ENCODE measurements around the gene ZSWIM5.
A peak's percentile ranks its signal among the peaks of the same experiment; 100 is the strongest.
"Not testable (repeated sequence)": the region's sequence is repeated elsewhere in the genome, so short reads cannot be mapped to it uniquely, and the experiment has no call there.

Gene ZSWIM5

GRCh38 chr1:45205011-45205909 lies 1.1 kb downstream of the ZSWIM5 start:
- DNase-seq (ENCODE audit: low read depth): peak; percentile 3

- no peak for DNase-seq (ENCODE audit: low read depth)
Observed at GRCh38 chr1:45200906-45201500, 5.4 kb downstream of the ZSWIM5 start.

- no peak for DNase-seq (ENCODE audit: low read depth)
Observed at GRCh38 chr1:45200435-45200834, 6.0 kb downstream of the ZSWIM5 start.

- DNase-seq (ENCODE audit: low read depth): no peak
Observed at GRCh38 chr1:45198185-45198584, 8.2 kb downstream of the ZSWIM5 start.

DNA sequence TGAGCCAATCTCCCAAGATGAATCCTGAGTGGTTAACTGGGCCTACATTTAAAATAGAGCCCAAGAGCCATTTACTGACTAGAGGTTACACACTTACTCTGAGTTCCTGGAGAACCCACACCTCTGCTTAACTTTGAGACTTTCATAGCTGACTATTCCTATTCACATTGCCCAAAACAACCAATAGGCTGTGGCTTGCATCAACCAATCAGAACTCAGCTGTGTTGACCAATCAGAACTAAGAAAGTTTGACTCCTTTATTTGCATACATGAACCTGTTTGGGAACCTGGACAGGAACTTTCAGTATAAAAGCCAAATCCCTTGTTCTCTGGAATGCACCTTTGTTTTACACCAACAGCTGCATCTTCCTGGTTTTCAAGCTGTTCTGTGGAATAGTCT lies 9.5 kb downstream of the ZSWIM5 start:
- no peak for DNase-seq (ENCODE audit: low read depth)

DNA sequence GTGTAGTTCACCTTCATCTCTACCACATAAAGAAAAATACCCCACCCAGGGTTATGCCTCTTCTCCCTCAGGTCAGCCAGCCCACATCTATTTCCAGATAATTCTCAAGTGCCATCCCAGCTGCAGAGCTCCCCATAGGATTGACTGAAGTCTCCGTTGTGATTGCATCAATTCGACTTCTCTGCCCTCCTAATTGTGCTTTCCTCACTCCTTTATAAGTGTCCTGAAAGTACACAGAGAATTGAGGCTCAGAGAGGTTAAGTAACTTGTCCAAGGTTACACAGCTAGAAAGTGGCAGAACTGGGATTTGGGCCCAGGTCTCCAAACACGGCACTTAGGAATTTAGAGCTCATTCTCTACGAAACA lies 15.0 kb downstream of the ZSWIM5 start:
- DNase-seq (ENCODE audit: low read depth): no peak

DNA sequence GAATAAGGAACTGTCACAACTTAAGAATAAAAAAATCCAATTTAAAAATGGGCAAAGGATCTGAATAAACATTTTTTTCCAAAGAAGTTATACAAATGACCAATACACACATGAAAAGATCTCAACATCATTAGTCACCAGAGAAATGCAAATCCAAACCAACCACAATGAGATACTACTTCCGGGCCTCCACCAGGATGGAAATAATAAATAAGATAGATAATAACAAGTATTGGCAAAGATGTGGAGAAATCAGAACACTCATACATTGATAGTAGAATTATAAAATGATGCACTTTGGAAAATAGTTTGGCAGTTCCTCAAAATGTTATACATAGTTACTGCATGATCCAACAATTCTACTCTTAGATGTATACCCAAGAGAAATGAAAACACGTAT lies 18.7 kb downstream of the ZSWIM5 start:
- DNase-seq (ENCODE audit: low read depth): no peak

DNA sequence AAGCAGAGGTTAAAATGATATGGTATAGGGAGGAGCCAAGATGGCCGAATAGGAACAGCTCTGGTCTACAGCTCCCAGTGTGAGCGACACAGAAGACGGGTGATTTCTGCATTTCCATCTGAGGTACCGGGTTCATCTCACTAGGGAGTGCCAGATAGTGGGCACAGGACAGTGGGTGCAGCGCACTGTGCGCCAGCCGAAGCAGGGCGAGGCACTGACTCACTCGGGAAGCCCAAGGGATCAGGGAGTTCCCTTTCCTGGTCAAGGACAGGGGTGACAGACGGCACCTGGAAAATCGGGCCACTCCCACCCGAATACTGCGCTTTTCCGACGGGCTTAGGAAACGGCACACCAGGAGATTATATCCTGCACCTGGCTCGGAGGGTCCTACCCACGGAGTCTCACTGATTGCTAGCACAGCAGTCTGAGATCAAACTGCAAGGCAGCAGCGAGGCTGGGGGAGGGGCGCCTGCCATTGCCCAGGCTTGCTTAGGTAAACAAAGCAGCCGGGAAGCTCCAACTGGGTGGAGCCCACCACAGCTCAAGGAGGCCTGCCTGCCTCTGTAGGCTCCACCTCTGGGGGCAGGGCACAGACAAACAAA lies 26.4 kb downstream of the ZSWIM5 start:
- not testable (repeated sequence) for DNase-seq (ENCODE audit: low read depth)

DNA sequence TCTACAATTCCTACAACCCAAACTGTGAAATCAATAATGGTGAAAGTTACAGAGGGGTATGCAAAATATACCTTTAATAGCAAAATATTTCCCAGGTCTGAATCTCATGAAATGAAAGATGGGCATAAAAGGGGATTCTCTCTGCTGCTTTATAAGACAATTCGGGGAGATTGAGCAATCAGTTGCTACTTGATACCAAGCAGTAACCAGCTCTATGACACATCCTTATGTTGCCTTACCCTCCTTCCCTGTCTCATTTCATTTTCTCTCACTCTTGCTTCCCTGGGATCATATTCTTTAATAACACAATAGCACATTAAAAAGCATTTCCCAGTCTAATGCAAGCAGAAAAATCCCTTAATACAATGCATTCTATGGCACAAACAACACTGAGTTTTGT lies 29.0 kb downstream of the ZSWIM5 start:
- no peak for DNase-seq (ENCODE audit: low read depth)

DNA sequence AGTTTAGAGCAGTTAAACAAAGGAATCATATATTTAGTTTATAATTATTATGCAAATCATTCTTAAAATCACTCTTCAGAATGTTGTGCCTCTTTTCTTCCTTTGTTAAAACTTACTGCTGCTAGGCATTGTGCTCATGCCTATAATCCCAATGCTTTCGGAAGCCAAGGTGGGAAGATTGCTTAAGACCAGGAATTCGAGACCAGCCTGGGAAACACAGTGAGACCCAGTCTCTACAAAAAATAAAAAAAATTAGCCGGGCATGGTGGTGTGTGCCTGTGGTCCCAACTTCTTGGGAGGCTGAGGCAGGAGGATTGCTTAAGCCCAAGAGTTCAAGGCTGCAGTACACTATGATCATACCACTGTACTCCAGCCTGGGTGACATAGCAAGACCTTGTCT lies 33.6 kb downstream of the ZSWIM5 start:
- DNase-seq (ENCODE audit: low read depth): no peak

- DNase-seq (ENCODE audit: low read depth): no peak
Observed at GRCh38 chr1:45172005-45172404, 34.4 kb downstream of the ZSWIM5 start.

DNA sequence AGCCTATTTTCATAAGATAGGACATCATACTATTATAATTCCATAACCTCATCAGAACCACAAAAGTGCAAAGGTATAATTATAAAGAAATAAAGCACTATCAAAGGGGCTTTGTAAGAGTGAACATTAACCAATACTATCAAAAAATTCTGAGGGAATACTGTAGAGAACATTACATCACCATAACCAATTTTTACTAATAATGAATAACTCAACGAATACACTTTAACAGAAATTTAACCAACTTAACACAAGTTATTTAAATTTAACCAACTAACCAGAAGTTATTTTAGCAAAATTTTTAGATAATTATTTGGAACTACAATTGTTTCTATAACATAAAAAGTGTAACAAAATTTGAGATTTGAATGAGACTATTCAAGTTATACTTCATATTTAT lies 34.8 kb downstream of the ZSWIM5 start:
- DNase-seq (ENCODE audit: low read depth): no peak

DNA sequence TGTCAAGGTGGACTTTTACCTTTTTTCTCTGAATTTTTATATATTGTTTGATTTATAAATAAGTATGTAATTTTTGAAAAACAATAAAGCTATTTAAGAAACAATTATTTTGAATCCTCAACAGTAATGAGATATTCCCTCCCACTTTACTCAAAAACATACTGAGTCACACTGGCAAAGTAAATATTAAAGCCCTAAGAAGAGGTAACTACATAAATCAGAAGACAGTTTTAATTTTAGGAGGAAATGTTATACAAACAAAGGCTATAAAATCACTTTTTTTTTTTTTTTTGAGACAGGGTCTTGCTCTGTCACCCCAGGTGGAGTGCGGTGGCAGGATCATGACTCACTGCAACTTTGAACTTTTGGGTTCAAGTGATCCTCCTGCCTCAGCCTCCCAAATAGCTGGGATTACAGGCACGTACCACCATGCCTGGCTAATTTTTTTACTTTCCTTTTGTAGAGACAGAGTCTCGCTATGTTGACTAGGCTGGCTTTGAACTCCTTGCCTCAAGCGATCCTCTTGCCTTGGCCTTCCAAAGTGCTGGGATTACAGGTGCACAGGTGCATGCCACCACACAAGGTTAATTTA lies 36.2 kb downstream of the ZSWIM5 start:
- no peak for DNase-seq (ENCODE audit: low read depth)

GRCh38 chr1:45167947-45168346 lies 38.5 kb downstream of the ZSWIM5 start:
- DNase-seq (ENCODE audit: low read depth): not testable (repeated sequence)

DNA sequence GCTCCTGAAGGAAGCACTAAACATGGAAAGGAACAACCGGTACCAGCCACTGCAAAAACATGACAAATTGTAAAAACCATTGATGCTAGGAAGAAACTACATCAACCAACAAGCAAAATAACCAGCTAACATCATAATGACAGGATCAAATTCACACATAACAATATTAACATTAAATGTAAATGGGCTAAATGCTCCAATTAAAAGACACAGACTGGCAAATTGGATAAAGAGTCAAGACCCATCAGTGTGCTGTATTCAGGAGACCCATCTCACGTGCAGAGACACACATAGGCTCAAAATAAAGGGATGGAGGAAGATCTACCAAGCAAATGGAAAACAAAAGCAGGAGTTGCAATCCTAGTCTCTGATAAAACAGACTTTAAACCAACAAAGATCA lies 42.1 kb downstream of the ZSWIM5 start:
- not testable (repeated sequence) for DNase-seq (ENCODE audit: low read depth)

- DNase-seq (ENCODE audit: low read depth): not testable (repeated sequence)
Observed at GRCh38 chr1:45163111-45163510, 43.3 kb downstream of the ZSWIM5 start.

DNA sequence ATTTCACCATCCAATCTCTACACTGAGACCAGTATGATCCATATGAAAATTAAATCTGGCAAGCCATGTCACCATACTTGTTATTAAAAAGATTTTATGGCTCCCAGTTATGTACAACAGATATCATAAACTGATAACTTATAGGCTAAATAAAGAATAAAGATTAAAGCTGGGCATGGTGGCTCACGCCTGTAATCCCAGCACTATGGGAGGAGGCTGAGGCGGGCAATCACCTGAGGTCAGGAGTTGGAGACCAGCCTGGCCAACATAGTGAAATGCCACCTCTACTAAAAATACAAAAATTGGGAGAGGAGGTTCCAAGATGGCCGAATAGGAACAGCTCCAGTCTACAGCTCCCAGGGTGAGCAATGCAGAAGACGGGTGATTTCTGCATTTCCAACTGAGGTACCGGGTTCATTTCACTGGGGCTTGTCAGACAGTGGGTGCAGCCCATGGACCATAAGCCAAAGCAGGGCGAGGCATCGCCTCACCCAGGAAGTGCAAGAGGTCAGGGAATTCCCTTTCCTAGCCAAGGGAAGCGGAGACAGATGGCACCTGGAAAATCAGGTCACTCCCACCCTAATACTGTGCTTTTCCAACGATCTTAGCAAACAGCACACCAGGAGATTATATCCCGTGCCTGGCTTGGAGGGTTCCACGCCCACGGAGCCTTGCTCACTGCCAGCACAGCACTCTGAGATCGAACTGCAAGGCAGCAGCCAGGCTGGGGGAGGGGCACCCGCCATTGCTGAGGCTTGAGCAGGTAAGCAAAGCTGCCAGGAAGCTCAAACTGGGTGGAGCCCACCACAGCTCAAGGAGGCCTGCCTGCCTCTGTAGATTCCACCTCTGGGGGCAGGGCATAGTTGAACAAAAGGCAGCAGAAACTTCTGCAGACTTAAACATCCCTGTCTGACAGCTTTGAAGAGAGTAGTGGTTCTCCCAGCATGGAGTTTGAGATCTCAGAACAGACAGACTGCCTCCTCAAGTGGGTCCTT lies 44.1 kb downstream of the ZSWIM5 start:
- not testable (repeated sequence) for DNase-seq (ENCODE audit: low read depth)

DNA sequence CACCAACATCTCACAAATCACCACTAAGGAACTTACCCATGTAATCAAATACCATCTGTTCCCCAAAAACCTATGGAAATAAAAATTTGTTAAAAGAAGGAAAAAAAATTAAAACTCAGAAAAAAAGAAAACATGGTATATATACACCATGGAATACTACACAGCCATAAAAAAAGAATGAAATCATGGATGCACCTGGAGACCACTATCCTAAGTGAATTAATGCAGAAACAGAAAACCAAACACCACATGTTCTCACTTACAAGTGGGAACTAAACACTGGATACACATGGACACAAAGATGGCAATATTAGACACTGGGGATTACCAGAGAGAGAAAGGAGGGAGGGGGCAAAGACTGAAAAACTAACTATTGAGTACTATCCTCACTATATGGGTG lies 50.4 kb downstream of the ZSWIM5 start:
- no peak for DNase-seq (ENCODE audit: low read depth)

DNA sequence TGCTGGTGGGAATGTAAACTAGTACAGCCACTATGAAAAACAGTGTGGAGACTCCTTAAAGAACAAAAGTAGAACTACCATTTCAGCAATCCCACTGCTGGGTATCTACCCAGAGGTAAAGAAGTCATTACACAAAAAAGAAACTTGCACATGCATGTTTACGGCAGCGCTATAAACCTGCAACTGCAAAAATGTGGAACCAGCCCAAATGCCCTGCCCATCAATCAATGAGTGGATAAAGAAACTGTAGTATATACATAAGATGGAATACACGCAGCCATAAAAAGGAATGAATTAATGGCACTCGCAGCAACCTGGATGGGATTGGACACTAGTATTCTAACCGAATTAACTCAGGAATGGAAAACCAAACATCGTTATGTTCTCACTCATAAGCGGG lies 51.0 kb downstream of the ZSWIM5 start:
- DNase-seq (ENCODE audit: low read depth): no peak

- no peak for DNase-seq (ENCODE audit: low read depth)
Observed at GRCh38 chr1:45152126-45152525, 54.3 kb downstream of the ZSWIM5 start.

DNA sequence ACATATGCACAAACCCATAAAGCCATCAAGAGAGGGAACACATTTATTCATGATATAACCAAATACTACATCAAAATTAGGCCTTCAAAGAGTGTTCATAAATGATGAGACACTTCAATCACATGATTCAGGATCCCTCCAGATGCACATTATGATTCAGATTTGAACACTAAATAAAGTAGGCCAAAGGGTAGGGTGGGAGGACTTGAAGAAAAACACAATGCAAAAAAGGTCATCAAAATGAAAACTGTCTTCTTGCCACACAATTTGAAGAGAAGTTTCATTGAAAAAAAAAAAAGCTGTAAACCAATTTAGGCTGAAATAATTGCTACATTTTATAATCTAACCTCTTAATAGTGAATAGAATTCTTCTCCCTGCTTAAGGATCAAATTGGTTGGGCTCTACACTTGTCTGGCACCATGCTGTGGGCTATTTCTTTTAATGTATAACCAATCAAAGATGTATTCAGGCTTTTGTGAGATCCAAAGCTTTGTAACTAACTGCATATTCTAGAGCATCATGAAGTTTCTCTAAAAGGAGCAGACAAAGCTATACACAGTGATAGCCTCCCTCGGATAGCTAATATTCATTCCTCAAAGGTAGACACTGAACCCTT lies 58.1 kb downstream of the ZSWIM5 start:
- DNase-seq (ENCODE audit: low read depth): no peak
